GM19351 (cell line): ENCODE data around the gene PMEPA1.

Experiments
- ATAC-seq: cut with Tn5 transposase; IDR thresholded peaks from one replicate; pipeline ENCODE4 v1.9.1; 2021; ENCODE audit warnings: mild to moderate bottlenecking, moderate library complexity; ENCODE audit not compliant: unreplicated experiment

PMEPA1 gene

GRCh38 chr20:57712341-57712740 is 2.5 kb upstream of the PMEPA1 start:
- no peak for ATAC-seq

- no peak for ATAC-seq
These were observed 2.0 kb upstream of the PMEPA1 start for GRCh38 chr20:57711826-57712225.

- ATAC-seq, result no peak
These were observed 1.5 kb upstream of the PMEPA1 start for GRCh38 chr20:57711311-57711712.

GRCh38 chr20:57710841-57711240 is 1.0 kb upstream of the PMEPA1 start:
- ATAC-seq, result no peak

GRCh38 chr20:57708694-57709673 is 831 bp downstream of the PMEPA1 start:
- no peak for ATAC-seq

GRCh38 chr20:57707849-57708693 is 1.7 kb downstream of the PMEPA1 start:
- no peak for ATAC-seq

- no peak for ATAC-seq
These were observed 2.5 kb downstream of the PMEPA1 start for GRCh38 chr20:57707320-57707719.

GRCh38 chr20:57705127-57705899 is 4.5 kb downstream of the PMEPA1 start:
- ATAC-seq, result no peak

GRCh38 chr20:57704245-57704644 is 5.6 kb downstream of the PMEPA1 start:
- ATAC-seq, result no peak

GRCh38 chr20:57703013-57703412 is 6.8 kb downstream of the PMEPA1 start:
- ATAC-seq, result no peak

GRCh38 chr20:57702521-57702920 is 7.3 kb downstream of the PMEPA1 start:
- no peak for ATAC-seq

GRCh38 chr20:57702091-57702490 is 7.7 kb downstream of the PMEPA1 start:
- ATAC-seq, result no peak

GRCh38 chr20:57701651-57702050 is 8.2 kb downstream of the PMEPA1 start:
- ATAC-seq, result no peak

- ATAC-seq, result no peak
These were observed 8.7 kb downstream of the PMEPA1 start for GRCh38 chr20:57701090-57701489.

GRCh38 chr20:57699395-57699794 is 10.4 kb downstream of the PMEPA1 start:
- no peak for ATAC-seq

GRCh38 chr20:57698867-57699275 is 10.9 kb downstream of the PMEPA1 start:
- no peak for ATAC-seq

- no peak for ATAC-seq
These were observed 11.5 kb downstream of the PMEPA1 start for GRCh38 chr20:57698116-57698866.

GRCh38 chr20:57697543-57697942 is 12.3 kb downstream of the PMEPA1 start:
- no peak for ATAC-seq

GRCh38 chr20:57696401-57696961 is 13.3 kb downstream of the PMEPA1 start:
- no peak for ATAC-seq

GRCh38 chr20:57695940-57696339 is 13.9 kb downstream of the PMEPA1 start:
- no peak for ATAC-seq
